Spinal cord (tissue), 10 donors: Measurements from ENCODE around the gene FUOM. TPM values are rescaled to one million over a fixed set of nuclear protein-coding genes. Genes with fewer than 3 reads are reported as not detected.
A peak's percentile ranks its signal among the peaks of the same experiment; 100 is the strongest.

Source experiments
- DNase-seq, 6 donors: peaks; one replicate each; pipeline versions ENCODE4 v3.0.0 to v3.0.0-alpha.2; 2013 to 2015; ENCODE audit warnings: low spot score in 6 of 6, low read depth in 4 of 6
- H3K27ac ChIP-seq: one replicate; pipeline ENCODE4 v1.5.1; 2013; ENCODE audit warnings: low read depth, low read length, control low read depth
- H3K27me3 ChIP-seq: one replicate; pipeline ENCODE4 v1.6.1; 2013; ENCODE audit warnings: low read length; ENCODE audit not compliant: control insufficient read depth, insufficient read depth
- H3K36me3 ChIP-seq: one replicate; pipeline ENCODE4 v1.6.1; 2013; ENCODE audit warnings: low read length; ENCODE audit not compliant: control insufficient read depth, insufficient read depth
- H3K4me1 ChIP-seq: one replicate; pipeline ENCODE4 v1.6.1; 2013; ENCODE audit warnings: low read length; ENCODE audit not compliant: control insufficient read depth, insufficient read depth
- H3K4me3 ChIP-seq: one replicate; pipeline ENCODE4 v1.5.1; 2013; ENCODE audit warnings: low read depth, low read length, control low read depth
- H3K9me3 ChIP-seq: one replicate; pipeline ENCODE4 v1.6.1; 2013; ENCODE audit warnings: low read length; ENCODE audit not compliant: control insufficient read depth, insufficient read depth
- WGBS: methylation state at CpG from one replicate; pipeline ENCODE4 v1.1.5; 2013; ENCODE audit warnings: missing lambda C conversion rate; ENCODE audit not compliant: insufficient coverage; 5-methylcytosine and 5-hydroxymethylcytosine counted together
- polyA plus RNA-seq, 2 donors: library from polyadenylated mRNA; unstranded; fragments of 120-200 nt; gene quantifications; one replicate each; pipeline ENCODE4 v1.2.1, GENCODE V29; 2013; ENCODE audit not compliant: insufficient read length in 2 of 2
- total RNA-seq, 2 donors: library from RNA; depleted of rRNA in 1 of 2; stranded (reverse); fragments of 120-200 nt in 1 of 2; fragments of >200 nt in 1 of 2; gene quantifications; one replicate each; pipeline versions ENCODE4 v1.2.3 to v1.2.4, GENCODE V29; 2013 to 2014
- donor health status: healthy.

Gene FUOM
- total and polyA plus RNA-seq, 4 donors, result 3.4 to 22.6 (median 7.9) TPM

DNA sequence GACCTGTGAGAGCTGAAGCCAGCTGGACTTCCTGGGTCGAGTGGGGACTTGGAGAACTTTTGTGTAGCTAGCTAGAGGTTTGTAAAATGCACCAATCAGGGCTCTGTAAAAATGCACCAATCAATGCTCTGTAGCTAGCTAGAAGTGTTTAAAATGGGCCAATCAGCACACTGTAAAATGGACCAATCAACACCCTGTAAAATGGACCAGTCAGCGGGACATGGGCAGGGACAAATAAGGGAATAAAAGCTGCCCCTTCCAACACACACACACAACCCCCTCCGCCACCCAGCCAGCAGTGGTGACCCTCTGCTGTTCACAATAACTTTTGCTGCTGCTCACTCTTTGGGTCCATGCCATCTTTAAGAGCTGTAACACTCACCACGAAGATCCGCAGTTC is 42.0 kb downstream of the FUOM start:
- Histone ChIP-seq H3K36me3 (peaks cover 29% of the 10 kb centered on the region), H3K27ac (no peak overlapping the region), H3K9me3 (no peaks in the 10 kb centered on the region), H3K27me3 (no peaks in the 10 kb centered on the region), H3K4me1 (peaks cover 23% of the 10 kb centered on the region), H3K4me3 (no peak overlapping the region)
- WGBS, result 85% methylated on average over 5 of the region's 5 CpGs
- DNase-seq, result peak in 1 of 6 donors; percentile 29

DNA sequence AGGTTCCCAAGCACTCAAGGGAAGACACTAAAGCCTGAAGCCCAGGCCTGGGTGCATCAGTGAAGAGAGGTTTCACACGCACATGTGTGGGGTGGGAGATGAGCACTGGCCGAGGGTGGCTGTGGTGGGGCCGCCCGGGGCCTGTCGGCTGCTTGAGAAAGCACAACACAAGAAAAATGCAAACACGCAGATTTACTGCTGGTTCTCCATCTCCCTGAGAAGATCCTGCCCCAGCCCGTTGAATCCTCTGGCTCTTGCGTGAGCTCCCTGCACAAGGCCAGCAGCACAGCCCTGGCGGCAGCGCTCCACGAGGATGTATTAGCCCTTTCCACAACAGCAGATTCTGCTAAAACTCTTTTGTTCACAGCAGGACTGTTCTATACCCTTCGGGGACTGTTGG is 42.9 kb downstream of the FUOM start:
- 89% methylated on average over 11 of the region's 12 CpGs for WGBS
- Histone ChIP-seq H3K36me3 (peaks cover 38% of the 10 kb centered on the region), H3K4me1 (peaks cover 25% of the 10 kb centered on the region), H3K4me3 (no peak overlapping the region), H3K9me3 (no peaks in the 10 kb centered on the region), H3K27me3 (no peaks in the 10 kb centered on the region), H3K27ac (peak overlapping the region; percentile 33)
- peak in 1 of 6 donors; percentile 52 for DNase-seq

DNA sequence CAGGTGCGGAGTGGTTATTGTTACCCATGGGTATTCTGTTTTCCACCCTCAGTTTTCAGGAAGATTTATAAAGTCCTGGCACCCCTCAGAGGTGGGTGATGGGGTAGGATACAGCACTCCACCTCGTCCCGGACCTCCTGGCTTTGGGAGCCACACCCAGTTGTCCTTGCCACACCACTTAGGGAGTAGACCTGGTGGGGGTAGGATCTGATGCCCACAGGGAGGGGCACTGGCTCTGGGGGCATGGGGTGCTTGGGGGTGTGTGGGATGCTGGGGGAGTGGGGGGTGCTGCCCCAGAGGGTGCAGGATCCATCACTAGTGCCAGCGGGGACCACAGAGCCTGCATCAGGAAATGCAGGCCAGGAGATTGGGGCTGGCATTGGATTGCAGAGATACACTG is 44.6 kb downstream of the FUOM start:
- no peak overlapping the region for H3K27ac ChIP-seq
- 83% methylated on average over 2 of the region's 4 CpGs for WGBS
- H3K27me3 ChIP-seq, result no peaks in the 10 kb centered on the region
- H3K4me1 ChIP-seq, result peaks cover 21% of the 10 kb centered on the region
- no peak overlapping the region for H3K4me3 ChIP-seq
- no peaks in the 10 kb centered on the region for H3K9me3 ChIP-seq
- peaks cover 45% of the 10 kb centered on the region for H3K36me3 ChIP-seq
- no peak for DNase-seq

DNA sequence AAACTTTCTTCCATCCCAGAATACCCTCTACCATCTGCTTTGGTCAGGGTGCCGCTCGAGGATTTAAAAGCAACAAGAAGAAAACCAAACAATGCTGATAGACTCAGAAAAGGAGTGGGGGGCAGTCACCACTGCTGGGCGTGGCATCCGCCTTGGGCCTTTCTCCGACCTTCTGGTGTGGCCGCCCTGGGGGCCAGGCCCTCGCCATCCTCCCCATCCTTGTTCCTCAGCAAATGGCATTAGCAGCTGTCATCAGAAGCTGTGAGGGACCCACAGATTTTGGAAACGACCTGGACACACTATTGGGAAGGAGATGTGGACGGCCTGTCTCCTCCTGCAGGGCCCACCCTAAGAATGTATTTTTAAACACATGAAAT is 45.1 kb downstream of the FUOM start:
- Histone ChIP-seq H3K9me3 (no peaks in the 10 kb centered on the region), H3K4me3 (no peak overlapping the region), H3K4me1 (peaks cover 25% of the 10 kb centered on the region), H3K36me3 (peaks cover 45% of the 10 kb centered on the region), H3K27ac (no peak overlapping the region), H3K27me3 (no peaks in the 10 kb centered on the region)
- DNase-seq, result no peak
- WGBS, result 95% methylated on average over 4 of the region's 9 CpGs

DNA sequence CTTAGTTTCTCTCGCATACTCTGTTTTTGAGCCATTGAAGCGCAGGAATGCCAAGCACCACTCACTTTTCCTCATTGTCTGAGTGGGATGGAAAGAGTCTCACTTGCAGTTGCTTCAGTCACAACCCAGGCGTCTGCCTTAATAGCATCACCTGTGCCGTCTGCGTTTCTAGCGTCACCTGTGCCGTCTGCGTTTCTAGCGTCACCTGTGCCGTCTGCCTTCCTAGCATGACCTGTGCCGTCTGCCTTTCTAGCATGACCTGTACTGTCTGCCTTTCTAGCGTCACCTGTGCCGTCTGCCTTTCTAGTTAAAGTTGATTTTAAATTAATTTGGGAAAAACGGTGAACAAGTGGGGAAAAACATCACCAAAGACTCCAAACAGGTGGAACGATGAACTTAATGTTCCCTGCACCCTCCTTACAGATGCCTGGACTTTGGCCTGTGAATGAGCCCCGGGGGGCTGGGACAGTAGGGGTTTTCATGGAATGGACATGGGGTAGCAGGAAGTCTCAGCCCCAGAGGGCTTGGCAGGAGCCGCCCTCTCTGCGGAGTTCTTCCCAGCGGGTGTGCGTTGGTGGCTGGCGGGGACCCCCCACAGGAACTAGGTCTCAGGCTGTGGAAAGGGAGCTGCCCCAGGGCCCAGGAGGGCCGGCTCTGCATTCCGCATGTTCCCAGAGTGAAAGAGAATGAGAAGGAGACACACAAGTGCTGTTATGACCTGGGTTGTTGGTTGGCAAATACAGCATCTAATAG is 45.6 kb downstream of the FUOM start:
- Histone ChIP-seq H3K4me3 (no peak overlapping the region), H3K36me3 (peaks cover 45% of the 10 kb centered on the region), H3K27ac (no peak overlapping the region), H3K4me1 (peaks cover 31% of the 10 kb centered on the region), H3K9me3 (no peaks in the 10 kb centered on the region), H3K27me3 (no peaks in the 10 kb centered on the region)
- DNase-seq, result no peak
- 89% methylated on average over 10 of the region's 23 CpGs for WGBS

DNA sequence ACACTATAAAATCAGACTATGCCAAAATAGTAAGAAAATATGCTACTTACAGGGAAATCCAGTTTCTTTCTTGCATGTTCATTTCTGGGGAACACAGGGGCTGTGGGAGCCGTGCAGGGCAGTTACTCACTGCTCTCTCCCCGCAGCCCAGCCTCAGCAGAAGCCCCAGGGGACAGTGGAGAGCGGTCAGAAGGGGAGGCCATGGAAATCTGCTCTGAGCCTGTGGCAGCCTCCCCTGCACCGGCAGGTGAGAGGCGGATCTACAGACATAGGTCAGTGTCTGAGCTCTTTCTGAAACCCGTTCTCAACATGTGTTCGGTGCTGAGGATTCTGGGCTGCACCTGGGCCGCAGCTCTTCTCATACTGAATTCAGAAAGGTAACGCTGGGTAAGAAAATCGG is 46.2 kb downstream of the FUOM start:
- WGBS, result 94% methylated on average over 10 of the region's 10 CpGs
- DNase-seq, result no peak
- H3K27me3 ChIP-seq, result no peaks in the 10 kb centered on the region

DNA sequence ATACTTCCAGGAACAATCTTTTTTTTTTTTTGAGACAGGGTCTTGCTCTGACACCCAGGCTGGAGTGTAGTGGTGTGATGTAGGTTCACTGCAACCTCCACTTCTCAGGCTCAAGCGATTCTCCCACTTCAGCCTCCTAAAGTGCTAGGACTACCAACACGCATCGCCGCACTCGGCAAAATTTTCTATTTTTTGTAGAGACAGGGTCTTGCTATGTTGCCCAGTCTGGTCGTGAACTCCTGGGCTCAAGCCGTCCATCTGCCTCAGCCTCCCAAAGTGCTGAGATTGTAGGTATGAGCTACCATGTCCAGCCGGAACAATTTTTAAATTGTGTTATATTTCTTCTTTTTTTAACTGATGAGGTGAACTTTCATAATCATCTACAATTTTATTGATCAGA is 47.0 kb downstream of the FUOM start:
- Histone ChIP-seq H3K27ac (no peak overlapping the region), H3K4me3 (no peak overlapping the region), H3K36me3 (peaks cover 45% of the 10 kb centered on the region), H3K4me1 (peaks cover 36% of the 10 kb centered on the region), H3K9me3 (no peaks in the 10 kb centered on the region), H3K27me3 (no peaks in the 10 kb centered on the region)
- WGBS, result 98% methylated on average over 6 of the region's 8 CpGs
- DNase-seq, result no peak

More for the DNA sequence above, 46.2 kb downstream of the FUOM start:
- H3K27ac ChIP-seq, result no peak overlapping the region
- H3K36me3 ChIP-seq, result peaks cover 48% of the 10 kb centered on the region
- no peaks in the 10 kb centered on the region for H3K9me3 ChIP-seq
- peaks cover 36% of the 10 kb centered on the region for H3K4me1 ChIP-seq
- H3K4me3 ChIP-seq, result no peak overlapping the region

DNA sequence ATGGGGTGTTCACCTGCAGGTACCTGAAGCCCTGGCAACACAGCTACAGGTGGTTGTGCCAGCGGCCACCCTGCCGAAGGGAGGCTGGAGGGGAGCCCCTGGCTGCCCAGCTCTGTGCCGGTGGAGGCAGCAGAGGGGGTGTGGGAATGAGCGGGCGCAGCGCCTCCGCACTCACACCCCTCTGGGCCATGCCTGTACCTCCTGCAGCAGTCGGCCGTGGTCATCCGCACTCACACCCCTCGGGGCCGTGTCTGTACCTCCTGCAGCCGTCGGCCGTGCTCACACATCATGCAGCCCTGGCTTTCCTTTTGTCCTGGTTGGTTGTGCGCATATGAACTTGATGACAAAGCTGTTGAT is 47.4 kb downstream of the FUOM start:
- no peaks in the 10 kb centered on the region for H3K9me3 ChIP-seq
- no peaks in the 10 kb centered on the region for H3K27me3 ChIP-seq
- H3K4me3 ChIP-seq, result no peak overlapping the region
- H3K4me1 ChIP-seq, result peaks cover 36% of the 10 kb centered on the region
- no peak for DNase-seq
- H3K36me3 ChIP-seq, result peaks cover 48% of the 10 kb centered on the region
- 96% methylated on average over 15 of the region's 16 CpGs for WGBS
- H3K27ac ChIP-seq, result no peak overlapping the region

DNA sequence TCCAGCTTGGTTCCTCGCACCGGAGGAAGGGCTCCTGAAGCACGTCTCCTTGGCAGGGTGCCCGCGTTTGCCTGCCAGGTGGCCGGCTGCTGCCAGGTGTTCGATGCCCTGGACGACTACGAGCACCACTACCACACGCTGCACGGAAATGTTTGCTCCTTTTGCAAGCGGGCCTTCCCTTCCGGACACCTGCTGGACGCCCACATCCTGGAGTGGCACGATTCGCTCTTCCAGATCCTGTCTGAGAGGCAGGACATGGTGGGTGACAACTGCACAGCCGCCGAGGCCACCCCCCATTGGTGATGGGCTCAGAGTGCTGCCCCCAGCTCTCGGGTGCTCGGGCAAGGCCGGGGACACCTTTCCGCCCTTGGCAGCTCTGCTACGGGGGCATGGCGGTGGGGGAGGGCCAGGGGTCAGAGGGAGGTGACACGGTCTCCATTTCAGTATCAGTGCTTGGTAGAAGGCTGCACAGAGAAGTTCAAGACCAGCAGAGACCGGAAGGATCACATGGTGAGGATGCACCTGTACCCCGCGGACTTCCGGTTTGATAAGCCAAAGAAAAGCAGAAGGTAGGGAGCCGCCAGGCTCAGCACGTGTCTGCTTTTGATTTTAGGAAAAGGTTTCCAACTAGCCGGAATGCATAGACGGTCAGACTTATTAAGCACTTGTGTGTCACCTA is 48.0 kb downstream of the FUOM start:
- Histone ChIP-seq H3K4me1 (peaks cover 33% of the 10 kb centered on the region), H3K27me3 (no peaks in the 10 kb centered on the region), H3K27ac (no peak overlapping the region), H3K4me3 (no peak overlapping the region), H3K9me3 (no peaks in the 10 kb centered on the region), H3K36me3 (peaks cover 46% of the 10 kb centered on the region)
- no peak for DNase-seq
- 94% methylated on average over 33 of the region's 33 CpGs for WGBS
